Uterus (tissue), 2 donors: ENCODE results near the gene RNF19B.
A peak's percentile ranks its signal among the peaks of the same experiment; 100 is the strongest.

Experiments used
- CTCF ChIP-seq, 4 experiments: fragments of 200-600 bp in 2 of 4; fragments of 450-650 bp in 2 of 4; sonication (generic) in 2 of 4; IDR thresholded peaks; one replicate each; pipeline ENCODE4 v1.5.1; 2016 to 2019; ENCODE audit warnings: antibody characterized with exemption in 4 of 4, mild to moderate bottlenecking in 2 of 4, moderate library complexity in 1 of 4
- POLR2A ChIP-seq, 2 donors: fragments of 450-650 bp; IDR thresholded peaks; one replicate each; pipeline ENCODE4 v1.6.1; 2016; ENCODE audit warnings: antibody characterized with exemption in 2 of 2, mild to moderate bottlenecking in 1 of 2, moderate library complexity in 1 of 2

GRCh38 chr1:32963746-32964460 lies 706 bp downstream of the RNF19B start:
- TF ChIP-seq POLR2A (IDR thresholded peaks at IDR 0.05) (no peak), CTCF (IDR thresholded peaks at IDR 0.05) (peak in 1 of 4 experiments; percentile 33)
